HUES64 (cell line): ENCODE data around the gene SH3RF3.

Experiments used
- H3K27ac ChIP-seq: 2 replicates; pipeline ENCODE4 v1.7.0; 2013; ENCODE audit warnings: low read depth, low read length, inconsistent platforms
- H3K27me3 ChIP-seq: 2 replicates; pipeline ENCODE4 v1.6.1; 2013; ENCODE audit warnings: mild to moderate bottlenecking, low read length; ENCODE audit not compliant: insufficient read depth
- H3K36me3 ChIP-seq: 2 replicates; pipeline ENCODE4 v1.6.1; 2013; ENCODE audit warnings: mild to moderate bottlenecking, low read length; ENCODE audit not compliant: insufficient read depth
- H3K4me1 ChIP-seq: 2 replicates; pipeline ENCODE4 v1.6.1; 2013; ENCODE audit warnings: mild to moderate bottlenecking, low read length, moderate library complexity; ENCODE audit not compliant: insufficient read depth
- H3K4me3 ChIP-seq: 2 replicates; pipeline ENCODE4 v1.5.1; 2013; ENCODE audit warnings: mild to moderate bottlenecking, low read length, moderate library complexity
- H3K9ac ChIP-seq: 2 replicates; pipeline ENCODE4 v1.6.1; 2013; ENCODE audit warnings: mild to moderate bottlenecking, low read depth, low read length
- H3K9me3 ChIP-seq: 2 replicates; pipeline ENCODE4 v1.6.1; 2013; ENCODE audit warnings: low read depth, low read length; ENCODE audit not compliant: insufficient read depth
- WGBS: fragments of 150-250, 120-280 bp; methylation state at CpG from one replicate; pipeline ENCODE4 v1.1.7; 2013; ENCODE audit warnings: missing lambda C conversion rate; 5-methylcytosine and 5-hydroxymethylcytosine counted together

The SH3RF3 gene

GRCh38 chr2:109269706-109270504 is 140.9 kb downstream of the SH3RF3 start:
- Histone ChIP-seq H3K27me3 (no peaks in the 10 kb centered on the region), H3K27ac (no peak overlapping the region)
- whole genome bisulfite sequencing, result 95% methylated on average over 9 of the region's 11 CpGs

GRCh38 chr2:109270505-109271312 is 141.7 kb downstream of the SH3RF3 start:
- no peak overlapping the region for H3K9ac ChIP-seq

More at GRCh38 chr2:109269706-109270504, 140.9 kb downstream of the SH3RF3 start:
- no peaks in the 10 kb centered on the region for H3K36me3 ChIP-seq
- no peaks in the 10 kb centered on the region for H3K9me3 ChIP-seq
- no peak overlapping the region for H3K9ac ChIP-seq
- H3K4me3 ChIP-seq, result no peak overlapping the region
- peaks cover 4% of the 10 kb centered on the region; the same call in 1 of the 2 replicates for H3K4me1 ChIP-seq

GRCh38 chr2:109271920-109272319 is 142.9 kb downstream of the SH3RF3 start:
- 96% methylated on average over 3 of the region's 3 CpGs for WGBS
- H3K27me3 ChIP-seq, result no peaks in the 10 kb centered on the region
- no peak overlapping the region for H3K4me3 ChIP-seq

More at GRCh38 chr2:109270505-109271312, 141.7 kb downstream of the SH3RF3 start:
- WGBS, result 84% methylated on average over 16 of the region's 16 CpGs
- Histone ChIP-seq H3K4me3 (no peak overlapping the region), H3K36me3 (no peaks in the 10 kb centered on the region), H3K27ac (no peak overlapping the region), H3K4me1 (peaks cover 4% of the 10 kb centered on the region; the same call in 1 of the 2 replicates), H3K27me3 (no peaks in the 10 kb centered on the region), H3K9me3 (no peaks in the 10 kb centered on the region)

GRCh38 chr2:109272461-109272860 is 143.5 kb downstream of the SH3RF3 start:
- H3K27me3 ChIP-seq, result no peaks in the 10 kb centered on the region
- H3K36me3 ChIP-seq, result no peaks in the 10 kb centered on the region
- 94% methylated on average over 15 of the region's 15 CpGs for WGBS
- H3K4me1 ChIP-seq, result no peaks in the 10 kb centered on the region
- H3K9me3 ChIP-seq, result no peaks in the 10 kb centered on the region
- no peak overlapping the region for H3K4me3 ChIP-seq
- no peak overlapping the region for H3K27ac ChIP-seq
- no peak overlapping the region for H3K9ac ChIP-seq

More at GRCh38 chr2:109271920-109272319, 142.9 kb downstream of the SH3RF3 start:
- H3K9ac ChIP-seq, result no peak overlapping the region
- H3K4me1 ChIP-seq, result peaks cover under 1% of the 10 kb centered on the region; the same call in 1 of the 2 replicates
- no peaks in the 10 kb centered on the region for H3K36me3 ChIP-seq
- no peak overlapping the region for H3K27ac ChIP-seq
- H3K9me3 ChIP-seq, result no peaks in the 10 kb centered on the region

- H3K9ac ChIP-seq, result no peak overlapping the region
- no peaks in the 10 kb centered on the region for H3K27me3 ChIP-seq
- no peak overlapping the region for H3K27ac ChIP-seq
- H3K9me3 ChIP-seq, result no peaks in the 10 kb centered on the region
- no peak overlapping the region for H3K4me3 ChIP-seq
- 97% methylated on average over 26 of the region's 26 CpGs for WGBS
- peaks cover 3% of the 10 kb centered on the region; the same call in 1 of the 2 replicates for H3K4me1 ChIP-seq
- H3K36me3 ChIP-seq, result no peaks in the 10 kb centered on the region
Observed at GRCh38 chr2:109275120-109276012, 146.4 kb downstream of the SH3RF3 start.

GRCh38 chr2:109277406-109277805 is 148.4 kb downstream of the SH3RF3 start:
- WGBS, result 96% methylated on average over 12 of the region's 12 CpGs
- H3K27ac ChIP-seq, result no peak overlapping the region
- no peaks in the 10 kb centered on the region for H3K27me3 ChIP-seq
- H3K9ac ChIP-seq, result no peak overlapping the region
- no peaks in the 10 kb centered on the region for H3K36me3 ChIP-seq
- H3K4me1 ChIP-seq, result peaks cover 3% of the 10 kb centered on the region; the same call in 1 of the 2 replicates
- H3K4me3 ChIP-seq, result no peak overlapping the region
- no peaks in the 10 kb centered on the region for H3K9me3 ChIP-seq

GRCh38 chr2:109279243-109279860 is 150.3 kb downstream of the SH3RF3 start:
- no peaks in the 10 kb centered on the region for H3K36me3 ChIP-seq
- no peaks in the 10 kb centered on the region for H3K9me3 ChIP-seq
- 50% methylated on average over 13 of the region's 15 CpGs for WGBS
- H3K27me3 ChIP-seq, result no peaks in the 10 kb centered on the region
- H3K4me1 ChIP-seq, result peaks cover 3% of the 10 kb centered on the region; the same call in 1 of the 2 replicates
- 0 out of 2 replicates have a peak overlapping the region, but pooled peaks have one; percentile 28 for H3K27ac ChIP-seq
- no peak overlapping the region for H3K4me3 ChIP-seq
- no peak overlapping the region for H3K9ac ChIP-seq

GRCh38 chr2:109280804-109281203 is 151.8 kb downstream of the SH3RF3 start:
- peaks cover 3% of the 10 kb centered on the region; the same call in 1 of the 2 replicates for H3K4me1 ChIP-seq
- H3K27ac ChIP-seq, result no peak overlapping the region
- H3K27me3 ChIP-seq, result no peaks in the 10 kb centered on the region
- H3K36me3 ChIP-seq, result no peaks in the 10 kb centered on the region
- no peak overlapping the region for H3K9ac ChIP-seq
- H3K4me3 ChIP-seq, result no peak overlapping the region
- H3K9me3 ChIP-seq, result no peaks in the 10 kb centered on the region
- WGBS, result 88% methylated on average over 7 of the region's 7 CpGs

- no peaks in the 10 kb centered on the region for H3K27me3 ChIP-seq
- H3K9me3 ChIP-seq, result no peaks in the 10 kb centered on the region
- no peaks in the 10 kb centered on the region for H3K36me3 ChIP-seq
- peaks cover 3% of the 10 kb centered on the region; the same call in 1 of the 2 replicates for H3K4me1 ChIP-seq
- 96% methylated on average over 12 of the region's 12 CpGs for WGBS
- no peak overlapping the region for H3K9ac ChIP-seq
- H3K27ac ChIP-seq, result no peak overlapping the region
- H3K4me3 ChIP-seq, result no peak overlapping the region
Observed at GRCh38 chr2:109282360-109282759, 153.4 kb downstream of the SH3RF3 start.

GRCh38 chr2:109282865-109283264 is 153.9 kb downstream of the SH3RF3 start:
- no peaks in the 10 kb centered on the region for H3K9me3 ChIP-seq
- no peak overlapping the region for H3K9ac ChIP-seq
- H3K4me1 ChIP-seq, result peaks cover 3% of the 10 kb centered on the region; the same call in 1 of the 2 replicates
- no peaks in the 10 kb centered on the region for H3K36me3 ChIP-seq
- H3K27me3 ChIP-seq, result no peaks in the 10 kb centered on the region
- 94% methylated on average over 4 of the region's 4 CpGs for WGBS
- H3K4me3 ChIP-seq, result no peak overlapping the region
- H3K27ac ChIP-seq, result no peak overlapping the region
